Gastrocnemius medialis (tissue), 4 donors: ENCODE data around the gene SMYD3.

ENCODE experiments used
- CTCF ChIP-seq, 5 experiments: fragments of 450-650 bp in 3 of 5; fragments of 200-600 bp in 2 of 5; sonication (generic) in 2 of 5; IDR thresholded peaks in 4 of 5; conservative IDR thresholded peaks in 1 of 5; 1 replicate in 4 of 5; 2 replicates in 1 of 5; pipeline ENCODE4 v1.5.1; 2016 to 2019; ENCODE audit warnings: antibody characterized with exemption in 5 of 5, mild to moderate bottlenecking in 3 of 5, moderate library complexity in 3 of 5
- POLR2A ChIP-seq, 2 donors: fragments of 450-650 bp; IDR thresholded peaks; one replicate each; pipeline ENCODE4 v1.6.1; 2017; ENCODE audit warnings: antibody characterized with exemption in 2 of 2, mild to moderate bottlenecking in 2 of 2, moderate library complexity in 2 of 2

GRCh38 chr1:246335151-246335550 is 171.9 kb downstream of the SMYD3 start:
- TF ChIP-seq POLR2A (IDR thresholded peaks at IDR 0.05): no peak
- no peak for TF ChIP-seq CTCF (IDR thresholded peaks at IDR 0.05 in 4 of 5, conservative IDR thresholded peaks at IDR 0.05 in 1 of 5)
